Measurements from ENCODE around the gene RPS14. TPM values are rescaled to one million over a fixed set of nuclear protein-coding genes. Genes with fewer than 3 reads are reported as not detected.

RPS14 gene
- 5,679 and 6,004 TPM in 2 replicates for polyA plus RNA-seq (2014; cell fraction: cytosol; rRNA removed)
- 3,074 and 3,420 TPM in 2 replicates for polyA plus RNA-seq (2014; cell fraction: nucleus; rRNA removed)

- peak; percentile 96 for DNase-seq (ENCODE audit: low spot score)
Measured at GRCh38 chr5:150449517-150450339, at the start of gene RPS14. TSS of gene RPS14 (minus strand) at chr5:150449739. CDS start at chr5:150447733, 2,006 bp downstream.

- DNase-seq (ENCODE audit: low spot score), result no peak
Measured at GRCh38 chr5:150498971-150499370, 49.4 kb upstream of the RPS14 start.

GRCh38 chr5:150498501-150498900 is 49.0 kb upstream of the RPS14 start:
- no peak for DNase-seq (ENCODE audit: low spot score)

- DNase-seq (ENCODE audit: low spot score), result no peak
Measured at GRCh38 chr5:150497989-150498317, 48.4 kb upstream of the RPS14 start.

GRCh38 chr5:150497274-150497988 is 47.9 kb upstream of the RPS14 start:
- no peak for DNase-seq (ENCODE audit: low spot score)

GRCh38 chr5:150496534-150496933 is 47.0 kb upstream of the RPS14 start:
- DNase-seq (ENCODE audit: low spot score), result no peak

GRCh38 chr5:150496098-150496497 is 46.6 kb upstream of the RPS14 start:
- DNase-seq (ENCODE audit: low spot score), result no peak

- DNase-seq (ENCODE audit: low spot score), result no peak
Measured at GRCh38 chr5:150492621-150493020, 43.1 kb upstream of the RPS14 start.

GRCh38 chr5:150491876-150492275 is 42.3 kb upstream of the RPS14 start:
- DNase-seq (ENCODE audit: low spot score), result no peak

GRCh38 chr5:150490754-150491153 is 41.2 kb upstream of the RPS14 start:
- DNase-seq (ENCODE audit: low spot score), result no peak

GRCh38 chr5:150490296-150490669 is 40.7 kb upstream of the RPS14 start:
- DNase-seq (ENCODE audit: low spot score), result no peak

- no peak for DNase-seq (ENCODE audit: low spot score)
Measured at GRCh38 chr5:150489360-150490295, 40.1 kb upstream of the RPS14 start.

GRCh38 chr5:150488519-150489359 is 39.2 kb upstream of the RPS14 start:
- no peak for DNase-seq (ENCODE audit: low spot score)

GRCh38 chr5:150487199-150488061 is 37.9 kb upstream of the RPS14 start:
- DNase-seq (ENCODE audit: low spot score), result peak; percentile 38

GRCh38 chr5:150486402-150487198 is 37.1 kb upstream of the RPS14 start:
- peak; percentile 81 for DNase-seq (ENCODE audit: low spot score)

- DNase-seq (ENCODE audit: low spot score), result no peak
Measured at GRCh38 chr5:150485693-150486401, 36.3 kb upstream of the RPS14 start.

GRCh38 chr5:150484964-150485692 is 35.6 kb upstream of the RPS14 start:
- DNase-seq (ENCODE audit: low spot score), result peak; percentile 60

- DNase-seq (ENCODE audit: low spot score), result no peak
Measured at GRCh38 chr5:150481972-150482406, 32.5 kb upstream of the RPS14 start.
